HUES48 (cell line): ENCODE data around the gene CLDN20.
A peak's percentile ranks its signal among the peaks of the same experiment; 100 is the strongest.
"Not testable (repeated sequence)": the region's sequence is repeated elsewhere in the genome, so short reads cannot be mapped to it uniquely, and the experiment has no call there.

Source experiments
- H3K27ac ChIP-seq: one replicate; pipeline ENCODE4 v1.7.0; 2013; ENCODE audit warnings: low read depth, low read length, inconsistent platforms
- H3K27me3 ChIP-seq: 2 replicates; pipeline ENCODE4 v1.6.1; 2013; ENCODE audit warnings: mild to moderate bottlenecking, low read length; ENCODE audit not compliant: control insufficient read depth, insufficient read depth
- H3K36me3 ChIP-seq: 2 replicates; pipeline ENCODE4 v1.6.1; 2013; ENCODE audit warnings: low read length; ENCODE audit not compliant: control insufficient read depth, insufficient read depth
- H3K4me1 ChIP-seq: 2 replicates; pipeline ENCODE4 v1.6.1; 2013; ENCODE audit warnings: mild to moderate bottlenecking, low read length; ENCODE audit not compliant: control insufficient read depth, insufficient read depth
- H3K4me3 ChIP-seq: 2 replicates; pipeline ENCODE4 v1.5.1; 2013; ENCODE audit warnings: mild to moderate bottlenecking, low read depth, low read length
- H3K9ac ChIP-seq: 2 replicates; pipeline ENCODE4 v1.6.1; 2013; ENCODE audit warnings: mild to moderate bottlenecking, low read depth, low read length, moderate library complexity
- H3K9me3 ChIP-seq: 2 replicates; pipeline ENCODE4 v1.6.1; 2013; ENCODE audit warnings: low read length; ENCODE audit not compliant: control insufficient read depth, insufficient read depth

Gene CLDN20

DNA sequence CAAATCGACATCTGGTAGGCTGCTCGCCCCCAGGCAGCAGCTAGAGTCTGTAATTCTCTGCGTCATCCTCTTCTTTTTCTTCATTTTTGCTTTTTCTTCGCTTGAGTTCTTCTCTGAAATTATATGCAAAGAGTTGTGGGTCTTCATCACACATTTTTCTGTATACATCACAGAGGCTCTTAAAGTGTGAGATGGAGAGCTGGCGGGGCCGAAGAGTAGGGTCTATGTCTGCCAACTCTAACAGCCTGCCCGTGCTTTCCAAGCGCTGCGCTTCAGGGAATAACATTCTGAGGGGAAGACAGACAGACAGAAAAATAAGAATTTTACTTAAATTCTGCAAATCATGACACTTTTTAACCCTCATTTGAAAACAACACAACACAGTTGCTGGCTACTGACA, 6.0 kb upstream of the CLDN20 start:
- H3K27ac ChIP-seq = no peak overlapping the region
- H3K4me1 ChIP-seq = peaks cover 31% of the 10 kb centered on the region
- H3K9ac ChIP-seq = no peak overlapping the region
- H3K4me3 ChIP-seq = no peak overlapping the region
- H3K9me3 ChIP-seq = no peaks in the 10 kb centered on the region
- H3K36me3 ChIP-seq = peaks cover 78% of the 10 kb centered on the region
- H3K27me3 ChIP-seq = no peaks in the 10 kb centered on the region

DNA sequence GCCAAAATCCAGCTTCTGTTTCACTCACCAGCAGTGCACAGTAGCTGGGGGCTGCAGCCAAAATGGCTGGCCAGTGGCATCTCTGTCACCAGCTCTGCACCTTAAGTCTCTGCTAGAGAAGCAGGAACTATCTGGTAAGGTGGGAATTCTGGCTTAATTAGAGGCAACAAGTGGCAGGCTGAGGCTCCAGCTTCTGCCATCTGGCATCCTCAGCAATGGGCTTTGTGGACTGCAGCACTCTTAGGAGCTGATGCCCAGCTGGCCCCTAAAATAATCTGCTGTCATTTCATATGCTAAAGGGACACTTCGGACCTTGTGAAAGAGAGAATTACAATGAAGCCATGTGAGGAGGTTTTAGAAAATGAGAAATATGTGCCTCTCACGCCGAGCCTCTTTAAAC, 4.6 kb upstream of the CLDN20 start:
- Histone ChIP-seq H3K27me3 (no peaks in the 10 kb centered on the region), H3K9me3 (no peaks in the 10 kb centered on the region), H3K36me3 (peaks cover 68% of the 10 kb centered on the region), H3K4me1 (peaks cover 20% of the 10 kb centered on the region), H3K9ac (no peak overlapping the region), H3K4me3 (no peak overlapping the region), H3K27ac (no peak overlapping the region)

- no peaks in the 10 kb centered on the region for H3K9me3 ChIP-seq
- no peak overlapping the region for H3K4me3 ChIP-seq
- no peak overlapping the region for H3K27ac ChIP-seq
- H3K36me3 ChIP-seq = peaks cover 61% of the 10 kb centered on the region
- no peaks in the 10 kb centered on the region for H3K27me3 ChIP-seq
- H3K9ac ChIP-seq = no peak overlapping the region
- H3K4me1 ChIP-seq = peaks cover 25% of the 10 kb centered on the region
Measured at GRCh38 chr6:155259897-155260296, 3.9 kb upstream of the CLDN20 start.

- Histone ChIP-seq H3K27ac (no peak overlapping the region), H3K36me3 (peaks cover 54% of the 10 kb centered on the region), H3K9me3 (no peaks in the 10 kb centered on the region), H3K27me3 (no peaks in the 10 kb centered on the region), H3K9ac (no peak overlapping the region), H3K4me1 (peaks cover 30% of the 10 kb centered on the region), H3K4me3 (no peak overlapping the region)
Measured at GRCh38 chr6:155260686-155261085, 3.1 kb upstream of the CLDN20 start.

GRCh38 chr6:155261111-155261900, 2.5 kb upstream of the CLDN20 start:
- Histone ChIP-seq H3K4me1 (peaks cover 30% of the 10 kb centered on the region), H3K4me3 (no peak overlapping the region), H3K9ac (no peak overlapping the region), H3K27me3 (no peaks in the 10 kb centered on the region), H3K27ac (peak overlapping the region; percentile 64), H3K36me3 (peaks cover 48% of the 10 kb centered on the region), H3K9me3 (no peaks in the 10 kb centered on the region)

GRCh38 chr6:155262655-155263054, 1.2 kb upstream of the CLDN20 start:
- H3K4me1 ChIP-seq = peaks cover 32% of the 10 kb centered on the region
- no peak overlapping the region for H3K27ac ChIP-seq
- H3K9me3 ChIP-seq = no peaks in the 10 kb centered on the region
- H3K4me3 ChIP-seq = no peak overlapping the region
- H3K36me3 ChIP-seq = peaks cover 40% of the 10 kb centered on the region
- H3K9ac ChIP-seq = no peak overlapping the region
- H3K27me3 ChIP-seq = no peaks in the 10 kb centered on the region

DNA sequence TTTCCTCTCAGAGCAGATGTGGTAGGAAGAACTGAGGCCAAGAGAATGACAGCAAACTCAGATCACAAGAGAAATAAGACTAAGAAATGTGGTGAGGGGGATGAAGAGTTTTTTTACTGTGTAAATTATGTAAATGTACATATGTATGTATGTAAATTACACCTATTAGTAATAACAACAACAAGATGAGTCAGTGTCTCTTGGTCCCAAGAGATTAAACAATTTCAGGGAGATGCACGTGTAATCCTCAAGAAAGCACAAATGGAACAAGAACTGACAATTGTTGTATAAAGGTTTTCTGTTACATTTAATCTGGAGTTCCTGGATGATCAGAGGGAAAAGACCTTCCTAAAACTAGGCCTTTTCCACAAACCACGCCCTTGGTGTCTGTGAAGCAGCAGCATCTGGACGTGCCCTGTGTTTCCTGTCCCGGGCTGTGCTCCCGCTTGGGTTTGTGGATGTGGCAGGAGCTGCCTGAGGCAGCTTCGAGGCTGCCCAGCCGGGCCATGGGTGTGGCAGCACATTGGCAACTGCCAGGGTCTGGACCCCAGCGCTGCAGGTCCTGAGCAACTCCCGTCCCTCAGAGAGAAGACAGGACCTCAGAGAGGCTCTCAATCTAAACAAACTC, 994 bp downstream of the CLDN20 start:
- H3K9ac ChIP-seq = no peak overlapping the region

GRCh38 chr6:155265843-155266535, 2.2 kb downstream of the CLDN20 start:
- H3K9me3 ChIP-seq = no peaks in the 10 kb centered on the region
- H3K27ac ChIP-seq = no peak overlapping the region
- H3K4me3 ChIP-seq = no peak overlapping the region
- peaks cover 50% of the 10 kb centered on the region for H3K4me1 ChIP-seq
- H3K9ac ChIP-seq = no peak overlapping the region
- H3K36me3 ChIP-seq = peaks cover 7% of the 10 kb centered on the region
- H3K27me3 ChIP-seq = no peaks in the 10 kb centered on the region

More for the DNA sequence above, 994 bp downstream of the CLDN20 start:
- Histone ChIP-seq H3K4me3 (no peak overlapping the region), H3K27ac (peak overlapping the region; percentile 79), H3K9me3 (no peaks in the 10 kb centered on the region), H3K27me3 (no peaks in the 10 kb centered on the region), H3K36me3 (peaks cover 19% of the 10 kb centered on the region), H3K4me1 (peaks cover 45% of the 10 kb centered on the region)

GRCh38 chr6:155267411-155267810, 3.6 kb downstream of the CLDN20 start:
- Histone ChIP-seq H3K27me3 (no peaks in the 10 kb centered on the region), H3K4me3 (no peak overlapping the region), H3K27ac (peak overlapping the region; percentile 66), H3K4me1 (peaks cover 45% of the 10 kb centered on the region), H3K9ac (no peak overlapping the region), H3K36me3 (peaks cover 12% of the 10 kb centered on the region), H3K9me3 (no peaks in the 10 kb centered on the region)

DNA sequence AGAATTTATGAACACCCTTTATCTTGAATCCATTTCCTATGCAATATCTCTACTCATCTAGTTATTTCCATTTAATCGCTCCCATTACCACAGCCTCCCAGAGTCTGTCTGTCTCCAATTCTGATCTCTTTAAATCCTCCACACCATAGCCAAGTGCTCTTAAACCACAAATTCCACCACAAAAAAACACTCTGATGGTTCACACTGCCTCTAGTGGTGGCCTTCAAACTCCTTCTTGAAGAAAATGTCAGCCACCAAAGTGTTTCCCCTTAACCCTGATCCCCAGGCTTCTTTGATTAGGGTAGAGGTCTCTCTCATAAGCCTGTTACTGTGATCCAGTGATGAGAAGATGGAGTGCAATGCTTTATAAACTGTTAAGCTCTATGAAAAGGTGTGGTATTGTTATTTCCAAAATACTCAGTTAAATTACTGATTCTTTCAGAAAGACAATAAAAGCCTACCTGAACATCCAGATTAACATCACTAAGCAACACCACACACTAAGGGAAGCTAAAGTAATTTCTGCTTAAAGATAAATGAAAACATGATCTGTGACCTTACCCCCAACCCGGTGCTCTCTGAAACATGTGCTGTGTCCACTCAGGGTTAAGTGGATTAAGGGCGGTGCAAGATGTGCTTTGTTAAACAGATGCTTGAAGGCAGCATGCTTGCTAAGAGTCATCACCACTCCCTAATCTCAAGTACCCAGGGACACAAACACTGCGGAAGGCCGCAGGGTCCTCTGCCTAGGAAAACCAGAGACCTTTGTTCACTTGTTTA, 4.5 kb downstream of the CLDN20 start:
- Histone ChIP-seq H3K36me3 (peaks cover 17% of the 10 kb centered on the region), H3K27ac (peak overlapping the region; percentile 93), H3K4me3 (0 out of 2 replicates have a peak overlapping the region, but pooled peaks have one; percentile 24), H3K4me1 (peaks cover 51% of the 10 kb centered on the region)
- not testable (repeated sequence) for H3K9ac ChIP-seq, H3K27me3 ChIP-seq, H3K9me3 ChIP-seq
